ENCODE results near the gene WFDC12.

WFDC12 gene

GRCh38 chr20:45115829-45116228, 8.4 kb downstream of the WFDC12 start:
- TF ChIP-seq, protein P1, sequence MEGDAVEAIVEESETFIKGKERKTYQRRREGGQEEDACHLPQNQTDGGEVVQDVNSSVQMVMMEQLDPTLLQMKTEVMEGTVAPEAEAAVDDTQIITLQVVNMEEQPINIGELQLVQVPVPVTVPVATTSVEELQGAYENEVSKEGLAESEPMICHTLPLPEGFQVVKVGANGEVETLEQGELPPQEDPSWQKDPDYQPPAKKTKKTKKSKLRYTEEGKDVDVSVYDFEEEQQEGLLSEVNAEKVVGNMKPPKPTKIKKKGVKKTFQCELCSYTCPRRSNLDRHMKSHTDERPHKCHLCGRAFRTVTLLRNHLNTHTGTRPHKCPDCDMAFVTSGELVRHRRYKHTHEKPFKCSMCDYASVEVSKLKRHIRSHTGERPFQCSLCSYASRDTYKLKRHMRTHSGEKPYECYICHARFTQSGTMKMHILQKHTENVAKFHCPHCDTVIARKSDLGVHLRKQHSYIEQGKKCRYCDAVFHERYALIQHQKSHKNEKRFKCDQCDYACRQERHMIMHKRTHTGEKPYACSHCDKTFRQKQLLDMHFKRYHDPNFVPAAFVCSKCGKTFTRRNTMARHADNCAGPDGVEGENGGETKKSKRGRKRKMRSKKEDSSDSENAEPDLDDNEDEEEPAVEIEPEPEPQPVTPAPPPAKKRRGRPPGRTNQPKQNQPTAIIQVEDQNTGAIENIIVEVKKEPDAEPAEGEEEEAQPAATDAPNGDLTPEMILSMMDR (IDR thresholded peaks at IDR 0.05; ENCODE audit: borderline replicate concordance, insufficient read depth, low read depth, low read length) = no peak
- no peak overlapping the region for H3K4me3 ChIP-seq (ENCODE audit: low read depth, low read length)

DNA sequence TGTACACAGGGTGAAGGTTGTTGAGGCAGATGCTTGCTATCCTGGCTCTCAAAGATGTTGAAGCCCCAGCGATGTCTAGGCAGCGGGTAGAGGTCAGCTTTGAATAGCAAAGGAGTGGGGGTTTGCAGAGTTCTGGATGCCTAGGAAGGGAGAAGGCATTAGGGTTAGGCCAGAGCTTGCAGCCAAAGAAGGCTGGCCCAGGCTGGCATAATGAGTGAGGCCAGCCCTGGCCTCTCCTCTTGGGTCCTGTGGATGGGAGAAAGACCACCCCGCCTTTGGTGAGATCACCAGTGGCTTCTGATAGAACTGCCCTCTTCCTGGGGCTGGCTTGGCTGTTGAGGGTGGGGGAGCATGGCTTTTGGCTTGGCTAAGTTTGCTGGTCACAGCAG, 8.9 kb downstream of the WFDC12 start:
- no peak overlapping the region for H3K4me3 ChIP-seq (ENCODE audit: low read depth, low read length)

GRCh38 chr20:45114465-45115385, 9.5 kb downstream of the WFDC12 start, which contains the start of gene WFDC5:
Gene WFDC5 (minus strand): TSS chr20:45115174. CDS start chr20:45115083, 91 bp downstream.
- H3K4me3 ChIP-seq (ENCODE audit: low read depth, low read length) = no peak within 1 kb of the TSS
- TF ChIP-seq, protein P1 (IDR thresholded peaks at IDR 0.05; ENCODE audit: borderline replicate concordance, insufficient read depth, low read depth, low read length) = no peak

More for the DNA sequence above, 8.9 kb downstream of the WFDC12 start:
- TF ChIP-seq, protein P1 (IDR thresholded peaks at IDR 0.05; ENCODE audit: borderline replicate concordance, insufficient read depth, low read depth, low read length) = no peak

GRCh38 chr20:45113865-45114264, 10.4 kb downstream of the WFDC12 start:
- H3K4me3 ChIP-seq (ENCODE audit: low read depth, low read length) = no peak overlapping the region
- TF ChIP-seq, protein P1 (IDR thresholded peaks at IDR 0.05; ENCODE audit: borderline replicate concordance, insufficient read depth, low read depth, low read length) = no peak

- TF ChIP-seq, protein P1 (IDR thresholded peaks at IDR 0.05; ENCODE audit: borderline replicate concordance, insufficient read depth, low read depth, low read length) = no peak
- H3K4me3 ChIP-seq (ENCODE audit: low read depth, low read length) = no peak overlapping the region
Measured at GRCh38 chr20:45112754-45113153, 11.5 kb downstream of the WFDC12 start.

- TF ChIP-seq, protein P1 (IDR thresholded peaks at IDR 0.05; ENCODE audit: borderline replicate concordance, insufficient read depth, low read depth, low read length) = peak; percentile 55; the same call in 1 of the 2 replicates
- no peak overlapping the region for H3K4me3 ChIP-seq (ENCODE audit: low read depth, low read length)
Measured at GRCh38 chr20:45111799-45112471, 12.3 kb downstream of the WFDC12 start.

Data from GM12875 (cell line).